Measurements from ENCODE around the gene ODAD2.
"Not testable (repeated sequence)": the region's sequence is repeated elsewhere in the genome, so short reads cannot be mapped to it uniquely, and the experiment has no call there.

ODAD2 gene, protein sequence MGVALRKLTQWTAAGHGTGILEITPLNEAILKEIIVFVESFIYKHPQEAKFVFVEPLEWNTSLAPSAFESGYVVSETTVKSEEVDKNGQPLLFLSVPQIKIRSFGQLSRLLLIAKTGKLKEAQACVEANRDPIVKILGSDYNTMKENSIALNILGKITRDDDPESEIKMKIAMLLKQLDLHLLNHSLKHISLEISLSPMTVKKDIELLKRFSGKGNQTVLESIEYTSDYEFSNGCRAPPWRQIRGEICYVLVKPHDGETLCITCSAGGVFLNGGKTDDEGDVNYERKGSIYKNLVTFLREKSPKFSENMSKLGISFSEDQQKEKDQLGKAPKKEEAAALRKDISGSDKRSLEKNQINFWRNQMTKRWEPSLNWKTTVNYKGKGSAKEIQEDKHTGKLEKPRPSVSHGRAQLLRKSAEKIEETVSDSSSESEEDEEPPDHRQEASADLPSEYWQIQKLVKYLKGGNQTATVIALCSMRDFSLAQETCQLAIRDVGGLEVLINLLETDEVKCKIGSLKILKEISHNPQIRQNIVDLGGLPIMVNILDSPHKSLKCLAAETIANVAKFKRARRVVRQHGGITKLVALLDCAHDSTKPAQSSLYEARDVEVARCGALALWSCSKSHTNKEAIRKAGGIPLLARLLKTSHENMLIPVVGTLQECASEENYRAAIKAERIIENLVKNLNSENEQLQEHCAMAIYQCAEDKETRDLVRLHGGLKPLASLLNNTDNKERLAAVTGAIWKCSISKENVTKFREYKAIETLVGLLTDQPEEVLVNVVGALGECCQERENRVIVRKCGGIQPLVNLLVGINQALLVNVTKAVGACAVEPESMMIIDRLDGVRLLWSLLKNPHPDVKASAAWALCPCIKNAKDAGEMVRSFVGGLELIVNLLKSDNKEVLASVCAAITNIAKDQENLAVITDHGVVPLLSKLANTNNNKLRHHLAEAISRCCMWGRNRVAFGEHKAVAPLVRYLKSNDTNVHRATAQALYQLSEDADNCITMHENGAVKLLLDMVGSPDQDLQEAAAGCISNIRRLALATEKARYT

DNA sequence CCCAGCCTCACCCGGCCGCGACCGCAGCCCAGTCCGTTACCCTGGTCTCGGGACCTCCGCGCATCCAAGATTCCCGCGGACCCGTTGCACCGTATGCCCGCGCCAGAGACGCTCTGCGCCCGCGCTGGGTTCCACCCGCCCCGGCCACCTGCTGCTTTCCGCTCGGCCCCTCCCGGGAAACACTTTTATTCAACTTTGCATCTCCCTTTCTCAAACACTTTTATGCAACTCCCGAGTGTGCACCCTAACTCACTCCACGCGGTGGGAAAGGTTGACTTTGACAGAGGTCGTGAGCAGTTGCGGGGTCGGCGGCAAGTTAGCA is at the start of gene ODAD2:
Gene ODAD2, minus strand, starts transcription at position 126 of the 322 bp plus-strand sequence. CDS start 3,937 bp downstream, outside the sequence.
- DNase-seq (ENCODE audit: low spot score) = no peak

DNA sequence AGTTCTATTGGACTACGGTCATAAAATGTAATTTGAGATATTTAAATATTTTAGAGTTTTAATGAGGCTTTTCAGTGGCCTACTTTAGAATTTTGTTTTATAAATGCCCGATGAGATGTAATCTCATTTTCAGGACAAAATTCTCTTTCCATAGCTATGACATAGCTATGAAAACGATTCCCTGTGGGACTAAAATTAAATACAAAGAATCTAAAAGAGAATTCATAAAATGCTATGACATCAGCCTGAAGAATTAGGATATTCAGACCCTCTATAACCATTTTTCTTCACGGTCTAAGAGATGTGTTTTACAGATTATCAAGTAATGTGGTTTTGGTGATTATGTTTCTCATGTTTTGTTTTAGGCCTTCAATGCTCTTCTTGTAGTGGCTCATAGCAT is 48.2 kb upstream of the ODAD2 start:
- DNase-seq (ENCODE audit: low spot score) = no peak

DNA sequence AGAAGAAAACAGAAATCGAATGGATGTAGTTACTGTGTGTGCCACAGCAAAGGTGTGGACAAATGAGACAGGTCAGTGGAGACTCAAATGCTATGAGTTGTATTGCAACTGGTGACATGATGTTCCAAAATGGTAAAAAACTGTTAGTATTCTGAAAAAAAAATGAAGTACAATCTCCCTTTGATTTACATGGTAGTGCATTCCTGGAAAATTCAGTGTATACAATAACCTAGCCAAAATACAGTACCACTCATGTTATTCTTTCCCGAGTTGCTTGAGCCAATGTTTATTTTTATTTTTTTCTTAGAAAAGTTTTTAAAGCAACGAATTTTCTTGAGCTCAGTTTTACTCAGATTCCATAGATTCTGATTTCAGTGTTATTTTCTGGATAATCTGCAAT is 47.7 kb upstream of the ODAD2 start:
- DNase-seq (ENCODE audit: low spot score) = no peak

DNA sequence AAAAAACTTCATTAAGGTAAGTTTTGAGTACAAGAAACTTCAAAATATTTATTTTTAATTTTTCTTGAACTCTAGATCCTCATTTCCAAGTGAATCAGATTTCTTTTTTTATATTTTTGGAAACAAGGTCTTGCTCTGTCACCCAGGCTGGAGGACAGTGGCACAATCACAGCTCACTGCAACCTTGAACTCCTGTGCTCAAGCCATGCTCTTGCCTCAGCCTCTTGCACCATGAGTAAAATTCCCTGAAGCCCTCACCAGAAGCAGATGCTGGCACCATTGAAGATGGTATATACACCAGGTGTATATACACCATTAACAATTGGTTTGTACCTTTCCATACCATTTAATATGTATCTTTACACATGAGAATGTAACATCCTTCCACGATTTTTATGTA is 45.1 kb upstream of the ODAD2 start:
- no peak for DNase-seq (ENCODE audit: low spot score)

DNA sequence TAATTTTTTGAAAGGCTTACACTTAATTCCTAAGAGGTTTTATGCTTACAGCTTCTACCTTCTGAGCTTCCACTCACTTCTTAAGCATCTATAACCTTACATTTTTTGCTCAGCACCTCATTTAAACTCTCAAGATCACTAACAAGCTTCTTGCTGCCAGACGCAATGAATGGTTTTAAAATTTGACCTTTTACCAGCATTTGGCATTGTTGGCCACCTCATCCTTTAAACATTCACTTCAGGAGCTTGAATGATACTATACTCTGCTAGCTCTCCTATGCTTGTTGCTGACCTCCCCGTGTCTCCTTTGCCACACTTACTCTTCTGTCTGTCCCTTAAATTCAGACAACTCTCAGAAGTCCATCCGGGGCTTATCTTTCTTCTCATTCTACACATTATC is 37.7 kb upstream of the ODAD2 start:
- DNase-seq (ENCODE audit: low spot score) = no peak

DNA sequence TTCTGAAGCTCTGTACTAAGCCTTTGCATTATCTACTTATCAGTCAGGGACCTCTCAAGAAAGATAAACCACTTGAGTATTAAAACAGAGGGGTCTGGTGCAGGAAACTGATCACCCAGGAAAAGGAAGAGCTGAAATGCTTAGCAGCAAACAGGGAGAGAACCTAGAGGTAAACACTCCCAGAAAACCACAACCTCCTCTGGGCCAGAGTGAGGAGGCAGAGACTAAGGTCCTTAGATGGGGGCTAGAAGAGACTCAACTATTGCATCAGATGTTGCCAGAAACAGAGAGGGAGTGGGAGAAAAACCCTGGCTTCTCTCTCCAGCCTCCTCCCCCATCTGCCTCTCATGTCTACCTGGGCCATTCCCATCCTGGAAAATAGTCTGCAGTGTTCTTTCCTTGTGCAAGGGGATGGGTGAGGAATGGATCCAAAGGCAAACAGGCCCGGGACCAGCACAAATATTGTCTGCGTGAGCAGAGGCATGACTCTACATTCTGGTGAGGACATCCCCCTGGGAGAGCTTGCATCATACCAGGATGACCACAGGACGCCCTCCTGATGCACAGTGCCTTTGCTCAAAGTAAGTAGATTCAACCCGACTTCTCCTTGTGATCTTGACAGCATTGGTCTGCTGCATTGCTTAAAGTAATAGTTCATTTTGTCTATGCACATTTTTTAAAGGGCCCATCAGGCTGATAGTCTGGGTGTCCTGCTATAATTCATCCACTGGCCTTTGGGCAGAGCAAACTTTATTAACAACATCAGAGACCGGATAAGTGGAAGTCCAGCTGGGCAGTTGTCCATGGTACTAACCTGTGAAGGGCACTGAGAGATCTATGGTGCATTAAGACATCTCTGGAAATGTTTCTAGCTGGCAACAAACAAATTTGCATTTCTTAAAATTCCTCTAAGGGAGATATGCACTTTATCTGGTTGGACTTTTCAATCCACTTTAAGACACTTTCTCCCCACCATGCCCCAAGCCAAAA is 22.4 kb upstream of the ODAD2 start:
- DNase-seq (ENCODE audit: low spot score) = no peak

DNA sequence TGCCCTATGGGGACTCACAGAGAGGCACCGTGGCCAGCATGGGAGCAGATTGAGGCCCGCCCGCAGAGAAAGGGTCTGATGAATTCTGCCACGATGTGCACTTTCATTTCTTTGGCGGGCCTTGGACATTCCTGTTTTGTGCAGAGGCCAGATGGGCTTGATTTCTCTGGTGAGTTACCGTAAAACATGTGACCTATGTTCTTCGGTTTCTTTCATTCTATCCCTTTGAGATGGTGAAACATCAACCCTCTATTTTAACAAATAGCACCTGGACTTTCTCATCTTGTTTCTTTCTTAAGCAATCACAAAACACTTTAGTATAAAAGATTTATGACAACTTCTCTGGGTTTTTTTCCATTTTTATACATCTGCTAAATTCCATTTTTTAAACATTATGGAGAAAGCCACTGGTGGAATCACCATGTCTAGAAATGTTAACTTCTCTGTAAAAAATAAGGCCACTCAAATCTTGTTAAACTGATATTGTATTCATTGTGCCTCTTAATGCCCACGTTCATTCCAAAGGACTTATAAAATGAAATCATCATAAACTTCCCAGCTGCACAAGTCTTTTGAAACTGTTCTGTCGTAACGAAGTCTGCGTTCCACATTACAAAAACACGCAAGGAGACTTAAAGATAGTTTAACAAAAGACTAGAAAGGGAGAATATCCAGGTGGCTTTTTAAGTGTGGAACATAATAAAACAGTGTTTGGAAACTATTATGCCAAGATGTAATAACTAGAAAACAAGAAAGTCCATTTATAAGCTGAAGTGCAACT is 21.4 kb upstream of the ODAD2 start:
- no peak for DNase-seq (ENCODE audit: low spot score)

DNA sequence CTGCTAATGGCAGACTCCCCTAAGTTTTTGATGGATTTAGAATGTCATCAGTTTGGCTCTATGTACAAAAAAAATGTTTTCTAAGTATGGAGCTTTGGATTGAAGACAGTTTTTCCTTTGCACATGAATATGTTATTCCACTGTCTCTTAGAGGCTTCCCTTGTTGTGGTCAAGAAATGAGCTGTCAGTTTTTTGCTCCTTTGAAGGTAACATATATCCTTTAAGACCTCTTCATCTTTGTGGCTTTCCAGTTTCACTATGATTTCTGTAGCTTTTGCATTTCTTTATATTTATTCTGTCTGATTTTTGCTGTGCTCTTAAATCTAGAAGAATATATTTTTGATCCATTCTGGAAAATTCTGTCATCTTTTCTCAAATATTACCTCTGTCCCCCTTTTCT is 15.8 kb upstream of the ODAD2 start:
- no peak for DNase-seq (ENCODE audit: low spot score)

DNA sequence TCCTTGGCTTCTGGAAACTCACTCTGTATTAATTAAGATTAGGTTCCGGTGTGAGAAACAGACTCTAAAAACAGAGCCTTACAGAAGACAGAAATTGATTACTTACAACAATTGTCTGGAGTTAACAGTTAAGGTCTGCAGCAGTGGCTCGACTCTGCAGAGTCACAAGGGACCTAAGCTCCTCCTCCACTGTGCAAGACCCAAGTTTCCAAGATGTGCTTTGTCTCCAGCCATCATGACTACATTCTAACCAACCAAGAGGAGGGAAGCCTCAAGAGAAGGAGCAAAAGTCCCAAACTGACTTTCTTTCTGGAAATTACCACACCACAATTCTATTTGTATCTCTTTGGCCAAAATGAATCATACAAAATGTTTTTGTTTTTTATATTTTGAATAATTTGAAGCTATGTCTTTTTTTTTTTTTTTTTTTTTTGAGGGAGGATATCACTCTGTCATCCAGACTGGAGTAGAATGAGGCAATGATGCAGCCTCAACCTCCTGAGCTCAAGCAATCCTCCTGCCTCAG is 14.2 kb upstream of the ODAD2 start:
- no peak for DNase-seq (ENCODE audit: low spot score)

DNA sequence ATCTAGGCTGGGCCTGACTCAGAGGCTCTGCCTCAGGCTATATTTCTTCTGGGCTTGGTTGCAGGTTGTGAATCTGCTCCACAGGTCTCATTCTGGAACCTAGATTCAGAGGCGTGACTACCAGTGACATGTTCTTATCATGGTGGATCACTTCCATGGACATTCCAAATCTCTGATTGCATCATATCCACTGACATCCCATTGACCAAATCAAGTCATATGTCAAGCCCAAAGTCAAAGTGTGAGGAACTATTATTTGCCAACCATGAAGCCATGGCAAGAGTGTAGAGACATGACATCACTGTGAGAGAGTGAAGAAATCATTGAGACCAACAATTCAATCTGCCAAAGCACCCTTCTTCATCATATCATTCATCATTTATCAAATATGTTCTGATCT is 11.9 kb upstream of the ODAD2 start:
- no peak for DNase-seq (ENCODE audit: low spot score)

DNA sequence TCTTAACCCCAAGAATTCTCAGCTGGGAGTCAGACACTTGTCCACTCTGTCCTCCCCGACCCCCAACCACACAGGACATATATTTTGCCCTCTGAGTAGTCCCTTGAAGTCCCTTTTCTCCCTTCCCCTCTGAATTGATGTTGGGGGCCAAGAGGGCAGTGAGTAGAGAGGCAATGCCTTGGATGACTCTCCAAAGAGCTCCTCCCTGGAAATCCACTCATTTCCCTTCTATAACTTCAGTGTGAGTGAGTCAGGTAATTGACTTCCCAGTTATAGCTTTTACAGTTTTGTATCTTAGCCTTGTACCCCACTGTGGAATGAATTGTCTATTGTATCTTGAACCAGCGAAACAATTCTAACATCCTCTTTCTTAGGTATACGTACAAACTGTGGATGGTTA is 9.2 kb upstream of the ODAD2 start:
- no peak for DNase-seq (ENCODE audit: low spot score)

DNA sequence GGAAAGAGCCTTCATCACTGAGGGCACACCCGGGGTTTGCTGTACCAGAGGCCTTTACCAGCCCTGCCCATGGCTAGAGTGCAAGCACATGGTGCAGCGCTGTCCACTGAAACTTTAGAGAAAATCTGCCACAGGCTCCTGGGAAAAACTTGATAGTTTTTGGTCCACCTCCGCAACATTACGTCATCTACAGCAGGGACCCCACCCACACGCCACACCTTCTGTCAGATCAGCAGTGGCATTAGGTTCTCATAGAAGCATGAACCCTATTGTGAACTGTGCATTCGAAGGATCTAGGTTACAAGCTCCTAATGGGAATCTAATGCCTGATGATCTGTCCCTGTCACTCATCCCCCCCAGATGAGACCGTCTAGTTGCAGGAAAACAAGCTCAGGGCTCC is 2.5 kb upstream of the ODAD2 start:
- no peak for DNase-seq (ENCODE audit: low spot score)

DNA sequence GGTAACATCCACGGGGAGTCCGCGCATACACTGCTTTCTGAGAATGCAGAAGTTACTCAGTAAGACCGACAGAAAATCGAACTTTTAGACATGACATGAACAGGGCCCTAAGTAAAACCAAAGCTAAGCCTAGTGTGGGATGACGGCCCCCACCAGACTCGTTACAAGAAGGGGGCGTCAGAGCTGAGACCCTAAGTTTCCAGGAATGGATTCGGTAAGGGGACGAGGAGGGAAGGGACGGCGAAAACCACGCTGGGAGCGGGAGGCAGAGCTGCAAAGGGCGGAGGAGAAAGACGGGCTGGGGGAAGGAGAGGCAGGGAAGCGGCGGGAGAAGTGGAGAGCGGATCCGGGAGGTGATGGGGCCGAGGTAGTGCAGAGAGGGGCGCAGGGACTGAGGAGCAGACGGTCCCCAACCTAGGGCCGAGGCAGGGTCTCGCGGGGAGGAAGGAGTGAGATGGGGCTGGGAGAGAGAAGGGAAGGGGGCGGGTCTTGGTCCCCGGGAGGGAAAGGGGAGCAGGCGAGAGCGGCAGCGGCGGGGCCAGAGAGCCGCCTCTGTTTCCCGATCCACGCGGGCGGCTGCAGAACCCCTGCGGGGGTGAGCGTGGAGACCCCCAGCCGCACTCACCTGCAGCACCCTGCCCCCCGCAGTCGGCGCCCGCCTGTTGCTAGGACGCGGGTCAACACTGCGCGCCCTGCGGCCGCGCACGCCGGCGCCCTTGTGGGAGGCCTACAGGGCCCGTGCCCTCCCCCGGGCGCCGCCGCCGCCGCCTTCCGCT is 513 bp downstream of the ODAD2 start:
- DNase-seq (ENCODE audit: low spot score) = no peak

DNA sequence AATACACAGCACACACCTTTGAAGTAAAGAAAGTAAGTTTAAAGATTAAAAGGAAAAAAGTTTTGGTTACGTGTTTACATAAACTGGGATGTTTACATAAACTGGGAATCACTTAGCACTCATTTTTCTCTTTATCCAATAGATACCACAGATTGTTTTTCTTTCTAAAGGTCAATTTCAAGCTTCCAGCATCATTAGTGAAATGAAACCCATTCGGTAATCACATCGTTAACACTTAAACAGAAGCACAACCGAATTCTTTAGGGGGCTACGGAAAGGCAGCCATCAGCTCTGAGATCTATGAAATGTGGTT is 1.1 kb downstream of the ODAD2 start:
- no peak for DNase-seq (ENCODE audit: low spot score)

DNA sequence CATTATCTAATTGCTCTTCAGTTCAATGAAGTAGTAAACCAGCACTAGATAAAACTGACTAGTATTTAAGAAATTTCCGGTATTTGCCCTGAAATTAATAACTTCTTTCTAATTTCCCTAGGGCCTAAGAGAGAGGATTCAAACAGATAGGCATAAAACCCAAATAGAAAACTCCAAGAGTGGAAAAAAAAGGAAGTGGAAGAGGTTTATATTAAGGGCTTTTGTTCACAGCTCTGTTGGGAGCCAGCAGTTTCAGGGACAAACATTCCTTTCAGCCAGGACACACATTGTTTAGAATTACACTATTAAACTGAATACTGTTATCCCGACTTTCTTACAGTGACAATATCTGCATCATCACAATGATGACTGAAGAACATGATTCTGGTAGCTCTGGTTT is 3.6 kb downstream of the ODAD2 start:
- no peak for DNase-seq (ENCODE audit: low spot score)

DNA sequence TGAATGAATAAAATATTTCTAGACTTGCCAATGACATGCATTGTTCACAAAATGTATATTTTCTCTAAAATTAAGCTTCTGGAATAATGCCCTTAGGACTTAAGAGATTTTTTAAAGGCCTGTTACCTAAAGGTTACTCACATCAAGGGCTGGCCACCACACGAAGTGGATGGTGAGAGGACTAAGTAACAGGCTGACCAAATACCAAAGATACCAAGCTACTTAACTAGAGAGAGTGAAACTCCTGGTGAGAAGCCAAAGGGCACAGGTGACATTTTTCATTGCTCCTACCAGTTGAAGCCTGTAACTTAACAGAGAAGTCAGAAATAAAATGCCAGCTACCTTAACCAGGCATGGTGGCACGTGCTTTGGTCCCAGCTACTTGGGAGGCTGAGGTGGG is 9.5 kb downstream of the ODAD2 start:
- DNase-seq (ENCODE audit: low spot score) = not testable (repeated sequence)

DNA sequence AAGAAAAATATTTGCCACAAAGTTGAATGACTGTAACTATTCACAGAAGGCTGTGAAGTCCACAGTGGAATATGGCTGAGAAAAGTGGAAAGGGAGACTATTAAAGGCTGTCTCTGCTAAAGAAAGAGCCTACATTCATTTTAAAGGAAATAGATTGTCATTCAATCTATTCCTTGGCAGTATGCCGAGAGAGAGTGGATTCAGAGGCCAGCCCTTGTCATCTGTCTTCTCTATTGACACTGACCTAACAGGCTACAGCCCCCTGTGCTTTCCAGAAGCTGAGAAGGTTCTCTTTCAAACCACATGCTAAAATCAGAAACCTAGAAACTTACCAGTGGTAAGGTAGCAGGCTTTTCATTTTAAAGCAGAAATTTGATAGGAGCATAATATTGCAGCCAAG is 12.1 kb downstream of the ODAD2 start:
- DNase-seq (ENCODE audit: low spot score) = no peak

DNA sequence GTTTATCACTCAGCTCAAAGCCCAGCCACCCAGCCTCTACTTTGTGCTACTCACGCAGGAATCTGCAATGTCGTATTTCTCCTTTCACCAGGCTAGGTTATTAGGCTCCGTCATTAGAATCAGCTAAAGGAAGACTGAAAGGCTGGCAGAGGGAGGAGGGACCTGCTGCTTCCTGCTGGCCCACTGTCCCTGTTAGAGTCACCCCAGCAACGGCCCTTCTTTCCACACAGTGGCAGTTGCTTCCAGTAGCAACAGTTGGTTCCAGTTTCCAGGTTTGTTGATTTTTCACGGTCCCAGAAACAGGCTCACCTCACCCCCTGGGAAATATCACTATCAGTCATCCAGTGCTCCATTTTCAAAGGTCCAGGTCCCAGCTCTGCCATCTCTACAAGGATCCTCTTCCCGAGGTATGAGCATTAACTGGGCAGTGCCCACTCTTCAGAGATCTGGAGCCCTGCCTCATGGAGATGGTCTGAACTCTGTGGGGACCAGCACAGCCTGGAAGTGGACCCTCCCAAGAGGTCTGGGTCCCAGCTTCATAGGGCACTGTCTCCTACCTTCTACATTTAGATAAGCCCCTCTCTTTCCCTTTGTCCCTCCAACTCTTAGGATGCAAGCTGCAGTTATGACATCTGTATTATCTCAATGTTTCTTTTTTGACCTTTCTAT is 15.9 kb downstream of the ODAD2 start:
- no peak for DNase-seq (ENCODE audit: low spot score)

DNA sequence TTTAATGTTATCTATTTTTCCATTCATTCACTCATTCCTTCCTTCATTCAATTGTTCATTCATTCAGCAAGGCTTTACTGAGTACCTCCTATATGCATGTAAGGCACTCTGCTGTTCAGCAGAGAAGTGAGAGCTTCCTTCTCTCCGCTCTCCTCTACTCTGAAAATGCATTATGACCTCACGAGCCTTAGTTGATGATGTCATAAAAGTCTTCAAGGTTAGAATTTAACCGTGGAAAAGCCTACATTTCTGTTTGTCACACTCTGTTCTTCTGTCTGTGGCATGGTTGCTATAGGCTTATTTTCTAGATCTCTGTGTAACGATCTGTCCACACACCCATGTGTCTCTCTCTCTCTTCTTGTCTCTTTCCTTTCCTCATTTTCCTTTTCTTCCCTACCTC is 17.1 kb downstream of the ODAD2 start:
- DNase-seq (ENCODE audit: low spot score) = no peak

DNA sequence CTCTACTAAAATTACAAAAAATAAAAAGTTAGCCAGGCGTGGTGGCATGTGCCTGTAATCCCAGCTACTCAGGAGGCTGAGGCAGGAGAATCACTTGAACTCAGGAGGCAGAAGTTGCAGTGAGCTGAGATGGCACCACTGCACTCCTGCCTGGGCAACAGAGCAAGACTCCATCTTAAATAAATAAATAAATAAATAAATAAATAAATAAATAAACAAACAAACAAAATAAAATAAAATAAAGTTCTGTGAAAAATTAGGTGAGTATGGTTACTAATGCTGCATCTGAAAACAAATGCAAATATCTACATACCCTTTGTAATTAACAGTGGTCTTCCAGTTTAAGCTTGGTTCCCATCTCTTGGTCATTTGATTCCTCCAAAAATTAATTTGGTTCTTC is 28.1 kb downstream of the ODAD2 start:
- not testable (repeated sequence) for DNase-seq (ENCODE audit: low spot score)
